Stimulated activated CD4-positive, alpha-beta T cell treated with anti-CD3 and anti-CD28 coated beads, TNF-alpha, amount 100 ng/mL, for 1 hour (primary cell): ENCODE results near the gene PGAP1.

Source experiments
- DNase-seq, 3 donors: peaks; one replicate each; pipeline ENCODE4 v3.0.0-alpha.2; 2020; ENCODE audit warnings: low read depth in 3 of 3, low spot score in 1 of 3

The PGAP1 gene

GRCh38 chr2:196808083-196808665, 118.3 kb downstream of the PGAP1 start:
- no peak for DNase-seq

GRCh38 chr2:196804381-196804780, 122.1 kb downstream of the PGAP1 start:
- no peak for DNase-seq

- no peak for DNase-seq
Measured at GRCh38 chr2:196802401-196802800, 124.1 kb downstream of the PGAP1 start.

GRCh38 chr2:196801674-196802261, 124.7 kb downstream of the PGAP1 start:
- DNase-seq: no peak

GRCh38 chr2:196798980-196799379, 127.5 kb downstream of the PGAP1 start:
- no peak for DNase-seq

- no peak for DNase-seq
Measured at GRCh38 chr2:196792865-196793264, 133.6 kb downstream of the PGAP1 start.

GRCh38 chr2:196783431-196784094, 142.9 kb downstream of the PGAP1 start:
- no peak for DNase-seq
